Measurements from ENCODE around the gene MKX. TPM values are rescaled to one million over a fixed set of nuclear protein-coding genes. Genes with fewer than 3 reads are reported as not detected.

MKX gene
- total RNA-seq, 1 donor, result 6.5 TPM

GRCh38 chr10:27679369-27679912 is 66.2 kb downstream of the MKX start:
- Histone ChIP-seq H3K36me3 (ENCODE audit: insufficient read depth, low read length) (no peaks in the 10 kb centered on the region), H3K4me3 (ENCODE audit: insufficient read depth, low read length) (no peak overlapping the region), H4K20me1 (ENCODE audit: insufficient read depth, low read length) (no peaks in the 10 kb centered on the region), H3K79me2 (ENCODE audit: insufficient read depth, low read length) (no peaks in the 10 kb centered on the region), H2AFZ (ENCODE audit: low read length) (peak overlapping the region; percentile 77), H3K9me3 (ENCODE audit: low read depth, low read length) (no peaks in the 10 kb centered on the region), H3K27ac (ENCODE audit: low read depth, low read length) (no peak overlapping the region), H3K4me2 (ENCODE audit: insufficient read depth, low read length) (peak overlapping the region; percentile 52), H3K27me3 (ENCODE audit: insufficient read depth, low read length) (no peaks in the 10 kb centered on the region), H3K4me1 (ENCODE audit: insufficient read depth, low read length) (peaks cover 11% of the 10 kb centered on the region)
- DNase-seq (ENCODE audit: insufficient read length, low spot score, missing footprints), result no peak
- TF ChIP-seq CTCF (IDR thresholded peaks at IDR 0.05; ENCODE audit: extremely low read depth, low read depth, low read length), result no peak

GRCh38 chr10:27678166-27678565 is 67.5 kb downstream of the MKX start:
- no peak for TF ChIP-seq CTCF (IDR thresholded peaks at IDR 0.05; ENCODE audit: extremely low read depth, low read depth, low read length)
- H3K9me3 ChIP-seq (ENCODE audit: low read depth, low read length), result no peaks in the 10 kb centered on the region
- no peaks in the 10 kb centered on the region for H4K20me1 ChIP-seq (ENCODE audit: insufficient read depth, low read length)
- no peaks in the 10 kb centered on the region for H3K36me3 ChIP-seq (ENCODE audit: insufficient read depth, low read length)
- H2AFZ ChIP-seq (ENCODE audit: low read length), result no peak overlapping the region
- H3K4me1 ChIP-seq (ENCODE audit: insufficient read depth, low read length), result peaks cover 11% of the 10 kb centered on the region
- H3K4me3 ChIP-seq (ENCODE audit: insufficient read depth, low read length), result no peak overlapping the region
- H3K79me2 ChIP-seq (ENCODE audit: insufficient read depth, low read length), result no peaks in the 10 kb centered on the region
- no peak for DNase-seq (ENCODE audit: insufficient read length, low spot score, missing footprints)
- H3K27ac ChIP-seq (ENCODE audit: low read depth, low read length), result no peak overlapping the region
- no peak overlapping the region for H3K4me2 ChIP-seq (ENCODE audit: insufficient read depth, low read length)
- H3K27me3 ChIP-seq (ENCODE audit: insufficient read depth, low read length), result no peaks in the 10 kb centered on the region

- H2AFZ ChIP-seq (ENCODE audit: low read length), result no peak overlapping the region
- H3K27me3 ChIP-seq (ENCODE audit: insufficient read depth, low read length), result no peaks in the 10 kb centered on the region
- no peak overlapping the region for H3K27ac ChIP-seq (ENCODE audit: low read depth, low read length)
- H3K4me3 ChIP-seq (ENCODE audit: insufficient read depth, low read length), result no peak overlapping the region
- no peak overlapping the region for H3K4me2 ChIP-seq (ENCODE audit: insufficient read depth, low read length)
- no peaks in the 10 kb centered on the region for H3K9me3 ChIP-seq (ENCODE audit: low read depth, low read length)
- TF ChIP-seq CTCF (IDR thresholded peaks at IDR 0.05; ENCODE audit: extremely low read depth, low read depth, low read length), result no peak
- no peaks in the 10 kb centered on the region for H3K4me1 ChIP-seq (ENCODE audit: insufficient read depth, low read length)
- DNase-seq (ENCODE audit: insufficient read length, low spot score, missing footprints), result no peak
- no peaks in the 10 kb centered on the region for H3K36me3 ChIP-seq (ENCODE audit: insufficient read depth, low read length)
- H4K20me1 ChIP-seq (ENCODE audit: insufficient read depth, low read length), result no peaks in the 10 kb centered on the region
- no peaks in the 10 kb centered on the region for H3K79me2 ChIP-seq (ENCODE audit: insufficient read depth, low read length)
These were observed 72.6 kb downstream of the MKX start for GRCh38 chr10:27673065-27673464.

GRCh38 chr10:27671821-27672220 is 73.8 kb downstream of the MKX start:
- no peak for DNase-seq (ENCODE audit: insufficient read length, low spot score, missing footprints)
- H3K27ac ChIP-seq (ENCODE audit: low read depth, low read length), result no peak overlapping the region
- H3K36me3 ChIP-seq (ENCODE audit: insufficient read depth, low read length), result no peaks in the 10 kb centered on the region
- H2AFZ ChIP-seq (ENCODE audit: low read length), result no peak overlapping the region
- no peaks in the 10 kb centered on the region for H4K20me1 ChIP-seq (ENCODE audit: insufficient read depth, low read length)
- no peaks in the 10 kb centered on the region for H3K9me3 ChIP-seq (ENCODE audit: low read depth, low read length)
- no peak overlapping the region for H3K4me3 ChIP-seq (ENCODE audit: insufficient read depth, low read length)
- no peaks in the 10 kb centered on the region for H3K79me2 ChIP-seq (ENCODE audit: insufficient read depth, low read length)
- H3K4me2 ChIP-seq (ENCODE audit: insufficient read depth, low read length), result no peak overlapping the region
- no peaks in the 10 kb centered on the region for H3K4me1 ChIP-seq (ENCODE audit: insufficient read depth, low read length)
- TF ChIP-seq CTCF (IDR thresholded peaks at IDR 0.05; ENCODE audit: extremely low read depth, low read depth, low read length), result no peak
- no peaks in the 10 kb centered on the region for H3K27me3 ChIP-seq (ENCODE audit: insufficient read depth, low read length)
